ENCODE data around the gene C3orf85.

Gene C3orf85

GRCh38 chr3:109152320-109152719, 15.8 kb downstream of the C3orf85 start:
- DNase-seq (ENCODE audit: low read depth): no peak

GRCh38 chr3:109154979-109155378, 18.5 kb downstream of the C3orf85 start:
- DNase-seq (ENCODE audit: low read depth): no peak

DNA sequence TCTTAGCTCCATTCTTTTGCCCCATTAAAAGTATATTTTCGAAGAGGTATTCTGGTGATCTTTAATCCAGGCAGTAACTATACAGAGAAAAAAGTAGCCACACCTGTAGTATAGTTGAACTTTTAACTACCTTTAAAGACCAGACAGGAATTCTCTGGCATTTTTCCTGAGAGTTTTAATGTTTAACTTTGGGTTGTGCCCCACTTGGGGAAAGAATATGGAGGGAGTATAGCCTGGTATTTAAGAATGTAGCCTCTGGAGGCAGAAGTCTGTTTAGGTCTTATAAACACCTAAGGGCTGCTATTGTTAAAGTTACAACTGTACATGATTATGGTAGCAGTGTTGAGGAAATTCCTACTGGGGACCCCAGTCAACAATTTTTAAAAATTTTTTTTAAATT, 19.3 kb downstream of the C3orf85 start:
- no peak for DNase-seq (ENCODE audit: low read depth)

DNA sequence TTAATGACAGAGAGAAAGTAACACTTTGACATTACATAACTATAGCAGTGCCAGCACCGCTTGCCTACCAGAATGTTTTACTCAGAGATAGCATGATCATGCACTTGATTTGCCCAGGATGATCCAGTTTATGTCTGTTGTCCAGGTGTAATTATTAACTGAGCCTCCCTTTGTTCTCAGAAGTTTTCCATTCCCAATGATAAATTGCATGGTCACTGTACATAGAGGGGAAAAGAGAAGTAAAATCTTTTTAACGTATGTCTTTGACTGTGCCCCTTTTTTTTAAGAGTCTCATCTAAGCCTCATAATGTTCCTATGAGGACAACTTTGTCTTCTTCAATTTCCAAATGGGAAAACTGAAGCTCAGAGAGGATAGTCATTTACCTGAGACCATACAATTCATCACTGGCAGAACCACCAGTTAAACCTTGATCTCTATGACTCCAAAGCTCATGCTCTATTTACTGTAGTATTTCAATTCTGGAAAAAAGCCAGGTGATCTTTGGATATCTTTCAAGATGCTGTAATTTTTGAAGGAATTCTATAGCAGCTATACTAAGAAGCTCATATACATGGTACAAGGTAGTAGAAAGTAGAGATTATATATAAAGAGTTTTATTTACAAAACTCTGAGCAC, 25.1 kb downstream of the C3orf85 start:
- no peak for DNase-seq (ENCODE audit: low read depth)

DNA sequence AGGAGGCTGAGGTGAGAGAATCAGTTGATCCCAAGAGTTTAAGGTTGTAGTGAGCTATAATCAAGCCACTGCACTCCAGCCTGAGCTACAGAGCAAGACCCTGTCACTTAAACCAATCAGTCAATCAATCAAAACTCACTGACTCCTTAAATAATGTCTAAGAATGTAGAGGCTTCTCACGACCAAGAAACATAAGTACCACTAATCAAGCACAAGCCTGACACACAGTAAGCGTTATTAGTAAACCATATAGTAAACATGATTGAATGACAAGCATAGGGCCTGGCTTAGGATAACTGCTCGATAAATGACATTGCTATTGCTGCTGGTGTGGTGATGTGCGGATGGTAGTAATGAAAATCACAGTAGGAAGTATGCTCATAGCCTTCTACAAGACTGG, 29.4 kb downstream of the C3orf85 start:
- DNase-seq (ENCODE audit: low read depth): no peak

DNA sequence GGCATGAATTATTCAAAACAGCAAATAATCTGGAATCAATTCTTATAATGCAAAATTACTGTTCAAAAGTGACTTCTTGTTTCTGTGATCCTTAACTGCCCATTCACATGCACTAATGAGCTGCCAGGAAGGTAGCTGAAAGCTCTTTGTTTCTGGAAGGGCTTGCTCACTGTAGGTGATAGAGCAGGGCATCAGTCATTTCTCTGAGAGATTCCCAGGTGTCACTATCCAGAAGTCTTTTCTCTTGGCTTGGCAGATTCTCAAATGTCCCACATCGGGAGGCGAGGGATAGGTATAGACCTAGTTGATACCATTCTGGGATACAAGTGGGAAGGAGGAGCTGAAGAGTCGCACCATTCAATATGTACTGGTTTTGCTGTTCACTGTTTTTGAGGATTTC, 35.0 kb downstream of the C3orf85 start:
- no peak for DNase-seq (ENCODE audit: low read depth)

GRCh38 chr3:109175411-109175810, 38.9 kb downstream of the C3orf85 start:
- no peak for DNase-seq (ENCODE audit: low read depth)

GRCh38 chr3:109176726-109177125, 40.2 kb downstream of the C3orf85 start:
- no peak for DNase-seq (ENCODE audit: low read depth)

- DNase-seq (ENCODE audit: low read depth): no peak
Observed at GRCh38 chr3:109177908-109178307, 41.4 kb downstream of the C3orf85 start.

DNA sequence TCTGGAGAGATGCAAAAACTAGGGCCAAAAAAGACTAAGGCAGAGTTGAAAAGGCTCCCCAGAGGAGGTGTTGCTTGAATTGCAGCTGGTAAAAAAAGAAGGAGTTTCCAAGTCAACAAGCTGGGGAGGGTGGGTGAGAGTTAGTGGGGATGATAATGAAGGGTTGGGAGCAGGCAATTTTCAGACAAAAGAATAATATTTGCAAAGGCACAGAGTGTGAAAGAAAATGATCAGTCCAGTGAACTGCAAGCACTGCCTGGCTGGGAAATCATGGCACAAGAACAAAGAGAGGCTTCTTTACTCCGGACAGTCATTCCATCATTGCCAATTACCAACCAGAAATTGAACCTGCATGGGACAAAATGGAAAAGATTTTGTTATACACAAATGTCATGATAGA, 42.2 kb downstream of the C3orf85 start:
- DNase-seq (ENCODE audit: low read depth): no peak

- no peak for DNase-seq (ENCODE audit: low read depth)
Observed at GRCh38 chr3:109184726-109185125, 48.2 kb downstream of the C3orf85 start.

- no peak for DNase-seq (ENCODE audit: low read depth)
Observed at GRCh38 chr3:109187390-109187789, 50.9 kb downstream of the C3orf85 start.

DNA sequence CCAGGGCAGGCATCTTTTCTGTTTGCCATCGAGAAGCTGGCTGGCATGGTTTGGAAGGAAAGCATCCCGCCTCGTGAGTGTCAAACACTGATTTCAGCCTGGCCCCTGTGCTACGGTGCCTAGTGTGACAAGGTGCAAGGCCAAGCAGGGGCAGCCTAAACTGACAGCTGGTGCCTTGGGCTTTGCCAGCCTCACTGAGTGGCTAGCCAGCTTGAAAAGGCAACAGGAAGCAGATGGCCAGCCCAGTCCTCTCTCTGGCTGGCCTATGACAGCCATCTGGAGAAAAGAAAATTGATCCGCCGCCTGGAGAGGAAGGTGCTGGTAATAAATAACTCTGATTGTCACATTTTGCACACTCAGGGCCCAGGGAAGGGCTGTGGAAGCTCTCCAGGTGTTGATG, 52.2 kb downstream of the C3orf85 start:
- DNase-seq (ENCODE audit: low read depth): no peak

DNA sequence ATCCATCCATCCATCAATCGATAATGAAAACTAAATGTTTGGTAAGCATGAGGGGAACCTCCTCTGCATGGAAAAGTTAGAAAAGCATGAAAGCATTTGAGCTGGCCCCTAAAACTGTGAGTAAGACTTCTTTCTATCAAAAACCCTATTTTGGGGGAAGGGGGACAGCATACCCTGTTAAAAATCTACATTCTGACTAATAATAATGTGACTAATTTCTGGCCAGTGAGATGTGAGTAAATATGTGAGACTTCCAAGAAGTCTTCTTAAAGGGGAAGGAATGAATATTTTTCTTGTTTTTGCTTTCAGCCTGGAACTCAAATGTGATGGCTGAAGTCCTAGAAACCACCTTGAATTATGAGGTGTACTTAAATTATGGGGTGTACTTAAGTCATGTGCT, 54.9 kb downstream of the C3orf85 start:
- DNase-seq (ENCODE audit: low read depth): no peak

DNA sequence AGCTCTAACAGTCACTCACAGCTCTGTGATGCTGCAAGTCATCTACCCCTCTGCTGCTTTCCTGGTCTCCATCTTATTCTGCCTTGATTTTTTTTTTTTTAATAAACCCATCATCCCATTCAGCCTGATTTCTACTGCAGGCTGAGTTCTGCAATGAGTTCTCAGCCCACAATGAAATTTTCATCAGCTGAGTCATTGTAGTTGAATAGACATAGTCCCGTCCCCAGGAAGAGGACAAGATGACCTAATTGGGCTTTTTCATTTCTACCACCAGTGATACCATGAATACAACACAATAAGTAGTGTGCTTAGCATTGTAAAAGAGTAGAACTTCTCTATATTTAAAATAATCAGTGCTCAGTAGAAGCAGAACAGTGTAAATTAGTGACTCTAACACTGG, 59.3 kb downstream of the C3orf85 start:
- DNase-seq (ENCODE audit: low read depth): no peak
